Esophagus squamous epithelium (tissue), 5 donors: ENCODE measurements around the gene CMTM1. TPM values are rescaled to one million over a fixed set of nuclear protein-coding genes. Genes with fewer than 3 reads are reported as not detected.

Experiments
- DNase-seq: peaks from one replicate; lab custom pipeline; 2025; lab: John Stamatoyannopoulos, UW
- H3K27ac ChIP-seq, 4 donors: fragments of 200-600 bp; sonication (generic); one replicate each; pipeline ENCODE4 v1.5.1; 2016 to 2019; ENCODE audit warnings: mild to moderate bottlenecking in 1 of 4
- H3K27me3 ChIP-seq, 4 donors: fragments of 200-600 bp; sonication (generic); 1 replicate in 3 of 4; 2 replicates in 1 of 4; pipeline versions ENCODE4 v1.5.1 to v1.6.0; 2017 to 2021; ENCODE audit warnings: antibody characterized with exemption in 1 of 4
- H3K36me3 ChIP-seq, 3 donors: fragments of 200-600 bp; sonication (generic); one replicate each; pipeline ENCODE4 v1.5.1; 2016 to 2019
- H3K4me1 ChIP-seq, 3 donors: fragments of 200-600 bp; sonication (generic); one replicate each; pipeline ENCODE4 v1.5.1; 2017 to 2019
- H3K4me3 ChIP-seq, 4 donors: fragments of 200-600 bp; sonication (generic); 1 replicate in 3 of 4; 2 replicates in 1 of 4; pipeline ENCODE4 v1.5.1; 2016 to 2019; ENCODE audit warnings: mild to moderate bottlenecking in 2 of 4, moderate library complexity in 1 of 4
- H3K9me3 ChIP-seq, 3 donors: fragments of 200-600 bp; sonication (generic); one replicate each; pipeline ENCODE4 v1.5.1; 2016 to 2019
- CTCF ChIP-seq, 6 experiments: fragments of 450-650 bp in 4 of 6; fragments of 200-600 bp in 2 of 6; sonication (generic) in 2 of 6; IDR thresholded peaks; one replicate each; pipeline ENCODE4 v1.5.1; 2016 to 2019; ENCODE audit warnings: antibody characterized with exemption in 6 of 6, mild to moderate bottlenecking in 4 of 6, moderate library complexity in 4 of 6
- POLR2A ChIP-seq, 4 donors: fragments of 450-650 bp; IDR thresholded peaks; one replicate each; pipeline ENCODE4 v1.6.1; 2017; ENCODE audit warnings: antibody characterized with exemption in 4 of 4, mild to moderate bottlenecking in 4 of 4, moderate library complexity in 3 of 4
- WGBS, 2 donors: methylation state at CpG; one replicate each; pipeline ENCODE4 v1.1.5; 2018; 5-methylcytosine and 5-hydroxymethylcytosine counted together
- intact Hi-C: fragments of 100-400 bp; cut with DNase I; formaldehyde crosslinking; loops from one replicate; pipeline ENCODE4 v1.15.0; 2022
- total RNA-seq, 4 donors: library from RNA; depleted of rRNA; stranded (reverse); fragments of >200 nt; gene quantifications; one replicate each; pipeline ENCODE4 v1.1.0, GENCODE V29; 2016
- donor health status: DM: yes; HTN: yes; CAD: no.

The CMTM1 gene
- total RNA-seq, 4 donors from 2014 or later: 1.3 to 1.5 TPM; not detected in 2

DNA sequence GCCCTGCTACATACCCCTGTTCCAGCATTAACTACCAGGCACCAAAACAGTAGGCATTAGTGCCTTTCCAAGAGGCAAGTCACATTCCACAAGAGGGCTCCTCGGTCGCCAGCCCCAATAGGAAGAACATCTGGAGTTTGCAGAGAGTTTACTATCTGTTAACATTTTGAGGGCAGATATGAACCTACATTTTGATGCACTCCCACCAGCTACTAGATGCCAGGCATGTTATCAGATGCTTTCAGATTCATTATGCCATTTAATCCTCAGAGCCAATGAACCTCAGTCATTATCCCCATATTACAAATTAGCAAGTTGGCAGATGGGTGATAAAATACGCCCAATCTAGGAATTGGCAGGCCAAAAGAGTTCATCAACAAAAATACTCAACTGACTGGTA lies 8.8 kb downstream of the CMTM1 start:
- H3K36me3 ChIP-seq: no peaks in the 10 kb centered on the region
- no peak for DNase-seq
- peaks cover 7 to 23% (median 14%) of the 10 kb centered on the region in 3 donors for H3K4me1 ChIP-seq
- TF ChIP-seq CTCF (IDR thresholded peaks at IDR 0.05) (no peak), POLR2A (IDR thresholded peaks at IDR 0.05) (no peak)
- H3K4me3 ChIP-seq: no peak overlapping the region
- H3K27me3 ChIP-seq: peaks cover 0 to 37% (median 0%) of the 10 kb centered on the region in 4 donors
- intact Hi-C loops: no loop called here
- no peaks in the 10 kb centered on the region for H3K9me3 ChIP-seq
- 84 to 98% methylated on average over 3 of the region's 3 CpGs for WGBS, 2 donors
- no peak overlapping the region for H3K27ac ChIP-seq

DNA sequence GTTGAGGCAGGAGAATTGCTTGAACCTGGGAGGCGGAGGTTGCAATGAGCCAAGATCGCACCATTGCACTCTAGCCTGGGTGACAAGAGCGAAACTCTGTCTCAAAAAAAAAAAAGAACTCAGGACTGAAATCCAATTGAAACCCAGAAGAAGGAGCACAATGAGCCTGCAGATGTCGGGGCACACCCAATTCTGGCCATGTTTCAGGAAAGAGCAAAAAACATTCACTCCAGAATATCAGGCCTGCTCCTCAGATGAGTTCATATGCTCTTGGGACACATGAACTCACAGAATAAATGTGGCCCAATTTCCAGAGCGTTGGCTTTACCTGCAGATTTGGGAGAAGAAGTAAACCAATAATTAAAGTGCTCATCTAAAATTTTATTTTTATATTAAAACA lies 10.1 kb downstream of the CMTM1 start:
- Histone ChIP-seq H3K9me3 (no peaks in the 10 kb centered on the region), H3K27ac (no peak overlapping the region), H3K4me1 (peaks cover 7 to 29% (median 14%) of the 10 kb centered on the region in 3 donors), H3K27me3 (peaks cover 0 to 37% (median 0%) of the 10 kb centered on the region in 4 donors), H3K4me3 (no peak overlapping the region), H3K36me3 (no peaks in the 10 kb centered on the region)
- intact Hi-C loops: no loop called here
- WGBS, 2 donors: 87 to 89% methylated on average over 5 of the region's 5 CpGs
- TF ChIP-seq POLR2A (IDR thresholded peaks at IDR 0.05) (no peak), CTCF (IDR thresholded peaks at IDR 0.05) (no peak)
- DNase-seq: no peak

- peaks cover 7 to 32% (median 14%) of the 10 kb centered on the region in 3 donors for H3K4me1 ChIP-seq
- no peak for DNase-seq
- peak within 1 kb of the TSS in 3 of 4 donors; percentile 21 to 58 (median 38) for H3K4me3 ChIP-seq
- intact Hi-C loops: no loop called here
- WGBS, 2 donors: 14 to 59% methylated on average over 11 to 33 of the region's 77 CpGs
- H3K27ac ChIP-seq: no peak within 1 kb of the TSS
- TF ChIP-seq CTCF (IDR thresholded peaks at IDR 0.05): no peak
- H3K36me3 ChIP-seq: no peaks in the 10 kb centered on the region
- no peaks in the 10 kb centered on the region for H3K9me3 ChIP-seq
- peaks cover 0 to 37% (median 0%) of the 10 kb centered on the region in 4 donors for H3K27me3 ChIP-seq
Measured at GRCh38 chr16:66578651-66579531, 12.7 kb downstream of the CMTM1 start, which contains the start of gene CMTM2. Gene CMTM2, plus strand, starts transcription at chr16:66579463. Its CDS starts 145 bp downstream, at chr16:66579608.

DNA sequence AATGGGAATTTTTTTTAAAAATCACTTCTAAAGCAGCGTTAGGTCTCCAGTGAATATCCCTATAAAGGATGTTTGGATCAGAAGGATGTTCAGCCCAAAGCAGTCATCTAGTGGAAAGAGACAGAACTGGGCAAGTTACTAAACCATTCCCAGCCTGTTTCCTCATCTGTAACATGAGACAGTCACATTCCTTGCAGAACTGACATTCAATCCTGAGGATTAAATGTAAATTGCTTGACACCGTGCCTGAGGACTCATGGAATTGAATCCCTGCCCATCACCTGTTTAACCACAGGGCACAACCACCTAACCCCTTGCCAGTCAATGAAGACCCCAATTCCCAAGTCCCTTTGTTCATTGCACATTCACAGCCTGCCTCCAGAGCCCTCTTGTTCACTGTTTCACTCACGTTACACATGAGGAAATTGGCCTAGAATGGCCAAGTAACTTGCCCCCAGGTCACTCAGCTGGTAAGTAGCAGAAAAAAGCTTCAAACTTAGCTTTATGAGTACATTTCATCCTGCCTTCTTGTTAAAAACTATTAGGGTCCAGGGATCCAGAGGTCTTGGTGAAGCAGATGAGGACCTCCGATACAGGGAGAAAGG lies 14.5 kb downstream of the CMTM1 start:
- WGBS, 2 donors: 48 to 76% methylated on average over 4 of the region's 4 CpGs
- H3K36me3 ChIP-seq: no peaks in the 10 kb centered on the region
- intact Hi-C loops: no loop called here
- H3K4me3 ChIP-seq: no peak overlapping the region
- peaks cover 7 to 32% (median 14%) of the 10 kb centered on the region in 3 donors for H3K4me1 ChIP-seq
- peaks cover 0 to 31% (median 0%) of the 10 kb centered on the region in 4 donors for H3K27me3 ChIP-seq
- DNase-seq: no peak
- no peak overlapping the region for H3K27ac ChIP-seq
- TF ChIP-seq CTCF (IDR thresholded peaks at IDR 0.05) (peak in 1 of 6 experiments; percentile 5), POLR2A (IDR thresholded peaks at IDR 0.05) (no peak)
- H3K9me3 ChIP-seq: no peaks in the 10 kb centered on the region
